ENCODE measurements around the gene CCNQ.

Gene CCNQ

DNA sequence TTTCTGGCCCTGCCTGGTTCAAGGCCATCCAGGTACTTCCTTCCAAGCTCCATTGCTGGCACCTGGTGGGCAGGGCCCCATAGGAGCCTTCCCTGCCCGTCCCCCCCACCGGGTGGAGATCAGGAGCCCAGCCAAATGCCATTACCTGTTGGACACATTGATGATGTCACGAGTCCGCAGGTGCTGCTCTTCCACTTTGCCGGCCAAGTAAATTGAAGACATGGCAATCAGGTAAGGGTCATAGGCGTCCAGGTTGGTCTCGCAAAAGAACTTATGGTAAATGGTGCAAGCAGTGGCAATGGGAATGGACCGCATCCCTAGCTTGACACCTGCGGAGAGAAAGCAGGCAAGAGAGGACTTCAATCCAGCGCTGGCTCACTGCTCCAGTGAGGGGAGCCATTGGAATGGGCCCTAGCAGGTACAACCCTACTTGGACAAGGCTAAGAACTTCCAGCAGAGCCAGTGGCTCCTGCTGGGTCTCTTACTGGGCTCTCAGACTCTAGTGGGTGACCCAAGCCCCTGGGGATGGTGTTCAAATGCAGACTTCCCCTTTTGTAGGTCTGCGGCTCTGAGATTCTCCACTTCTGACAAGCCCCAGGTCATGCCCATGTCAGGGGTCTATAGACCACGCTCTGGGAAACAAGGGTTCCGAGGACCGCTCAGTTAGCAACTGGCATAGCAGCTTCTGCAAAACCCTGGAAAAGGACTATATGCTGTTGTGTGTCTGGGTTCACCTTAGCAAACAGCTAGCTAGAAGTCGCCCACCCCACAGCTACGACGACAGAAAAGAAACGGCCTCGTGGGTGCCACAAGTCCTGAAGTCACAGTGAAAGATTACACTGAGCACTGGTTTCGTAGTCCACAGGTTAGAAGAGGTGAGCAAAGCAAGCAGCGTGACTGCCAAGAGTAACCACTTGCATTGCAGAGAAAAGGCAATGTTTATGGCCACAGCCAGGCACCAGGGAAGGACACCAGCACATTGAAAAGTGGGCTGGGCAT lies 2.8 kb downstream of the CCNQ start:
- no peak for DNase-seq

DNA sequence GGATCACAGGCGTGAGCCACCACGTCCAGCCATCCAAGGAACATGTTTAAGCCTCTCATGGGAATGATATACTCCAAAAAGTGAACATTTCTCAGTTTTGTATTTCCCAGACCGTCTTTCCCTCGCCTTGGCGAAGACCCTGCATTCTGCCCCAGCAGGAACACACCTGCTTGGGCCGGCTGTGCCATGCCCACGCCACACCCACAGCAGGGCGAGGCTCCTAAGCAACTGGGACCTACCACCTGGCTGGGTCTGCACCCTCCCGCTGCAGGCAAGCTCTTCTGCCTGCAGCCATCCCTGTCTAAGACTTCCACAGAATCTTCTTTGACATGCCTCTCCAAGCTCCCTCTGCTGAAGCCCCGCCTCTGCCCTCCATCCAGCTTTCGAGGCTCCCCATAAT lies 3.6 kb downstream of the CCNQ start:
- DNase-seq: no peak

- DNase-seq: no peak
Observed at GRCh38 chrX:153593811-153594500, 5.0 kb downstream of the CCNQ start.

DNA sequence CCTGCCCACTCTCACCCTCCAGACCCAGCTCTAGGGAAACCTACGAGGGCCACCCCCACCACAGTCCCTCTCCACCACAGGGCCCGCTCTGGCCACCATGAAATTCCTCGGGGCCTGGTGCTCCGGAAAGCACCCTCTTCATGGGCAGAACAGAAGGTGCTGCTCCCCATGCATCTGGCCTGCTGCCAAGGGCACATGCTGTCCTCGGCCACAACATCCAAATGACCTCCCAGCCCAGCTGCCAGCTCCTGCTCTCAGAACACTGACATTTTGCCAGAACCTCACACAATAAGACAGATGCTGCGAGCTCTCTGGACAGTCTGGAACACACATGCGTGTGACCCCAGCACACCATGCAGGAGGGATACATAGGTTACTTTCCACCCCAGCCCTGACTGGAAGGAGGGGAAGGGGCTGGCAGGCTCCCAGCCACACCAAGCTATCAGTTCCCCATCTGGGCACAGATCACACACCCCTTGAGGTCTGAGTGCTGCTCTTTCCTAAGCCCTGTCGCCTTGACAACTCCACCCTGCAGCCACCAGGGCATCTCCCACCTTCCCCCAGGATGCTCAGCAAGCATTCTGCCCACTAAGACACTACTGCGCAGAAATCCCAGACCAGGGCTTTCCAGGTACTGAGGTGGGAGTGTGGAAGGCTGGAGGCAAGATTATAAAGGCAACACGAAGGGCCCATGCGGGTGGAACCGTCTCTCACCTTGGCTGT lies 5.8 kb downstream of the CCNQ start:
- DNase-seq: no peak

DNA sequence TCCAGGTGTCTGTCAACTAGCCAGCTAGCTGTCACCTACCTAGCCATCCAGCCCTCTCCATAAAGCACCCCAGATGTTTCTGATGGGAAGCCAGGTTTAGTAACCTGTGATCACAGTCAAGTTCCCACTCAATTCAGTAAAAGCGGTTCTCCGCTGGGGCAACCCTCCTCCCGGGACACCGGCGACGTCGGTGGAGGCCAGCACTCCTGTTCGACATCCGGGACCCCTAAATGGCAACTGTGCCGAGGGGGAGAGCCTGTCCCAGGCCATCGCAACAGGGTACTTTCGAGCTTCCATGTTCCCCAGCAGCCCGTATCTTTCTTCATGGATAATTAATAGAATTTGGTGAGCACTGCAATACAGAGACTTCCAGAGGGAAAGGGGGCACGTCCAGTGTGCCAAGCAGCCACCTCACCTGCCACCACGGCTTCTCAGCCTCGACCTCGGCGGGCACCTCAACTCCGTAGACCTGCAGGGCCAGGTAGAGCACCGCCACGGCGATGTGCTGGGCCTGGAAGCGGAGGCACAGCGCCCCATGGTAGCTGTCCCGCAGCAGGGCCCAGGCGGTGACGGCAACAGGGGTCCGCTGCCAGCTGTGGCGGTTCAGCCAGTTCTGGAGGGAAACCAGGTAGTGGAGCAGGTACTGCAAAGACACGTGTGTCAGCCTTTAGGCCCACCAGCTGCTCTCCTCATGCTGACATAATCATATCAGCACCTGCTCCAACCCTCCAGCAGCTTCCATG lies 6.7 kb downstream of the CCNQ start:
- no peak for DNase-seq

- DNase-seq: no peak
Observed at GRCh38 chrX:153590961-153591956, 7.7 kb downstream of the CCNQ start.

GRCh38 chrX:153588782-153589446 lies 10.0 kb downstream of the CCNQ start:
- no peak for DNase-seq

- no peak for DNase-seq
Observed at GRCh38 chrX:153588021-153588781, 10.7 kb downstream of the CCNQ start.

DNA sequence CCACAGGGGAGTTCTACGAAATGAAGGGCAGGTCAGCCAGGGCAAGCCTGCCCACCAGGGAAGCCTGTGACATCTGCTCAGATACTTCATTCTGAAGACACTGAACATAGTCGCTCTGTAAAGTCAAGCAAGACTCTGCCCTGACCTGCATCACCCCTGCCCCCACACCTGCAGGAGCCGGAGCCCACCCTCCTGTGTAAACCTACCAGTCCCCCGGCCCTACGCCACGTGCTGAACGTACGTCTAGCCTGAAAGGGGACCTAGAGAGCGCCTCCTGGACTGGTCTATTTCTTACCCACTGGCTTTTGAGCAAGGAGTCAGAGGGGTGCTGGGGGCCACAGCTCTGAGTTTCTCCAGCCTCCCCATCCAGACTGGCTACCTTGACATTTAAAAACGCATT lies 11.6 kb downstream of the CCNQ start:
- no peak for DNase-seq

- no peak for DNase-seq
Observed at GRCh38 chrX:153585827-153586226, 13.1 kb downstream of the CCNQ start.

DNA sequence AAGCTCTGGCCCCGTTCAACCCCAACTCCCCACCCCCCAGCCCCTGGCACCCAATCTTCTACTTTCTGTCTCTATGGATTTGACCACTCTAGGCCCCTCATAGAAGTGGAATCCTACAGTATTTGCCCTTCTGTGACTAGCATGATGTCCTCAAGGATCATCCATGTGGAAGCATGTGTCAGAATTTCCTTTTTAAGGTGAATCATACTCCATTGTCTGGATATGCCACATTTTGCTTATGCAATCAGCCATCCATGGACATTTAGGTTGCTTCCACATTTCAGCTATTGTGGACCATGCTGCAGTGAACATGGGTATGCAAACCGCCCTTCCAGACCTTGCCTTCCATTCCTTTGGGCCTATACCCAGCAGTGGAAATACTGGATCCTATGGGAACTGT lies 15.5 kb downstream of the CCNQ start:
- no peak for DNase-seq

GRCh38 chrX:153582896-153583295 lies 16.0 kb downstream of the CCNQ start:
- DNase-seq: peak; percentile 65

DNA sequence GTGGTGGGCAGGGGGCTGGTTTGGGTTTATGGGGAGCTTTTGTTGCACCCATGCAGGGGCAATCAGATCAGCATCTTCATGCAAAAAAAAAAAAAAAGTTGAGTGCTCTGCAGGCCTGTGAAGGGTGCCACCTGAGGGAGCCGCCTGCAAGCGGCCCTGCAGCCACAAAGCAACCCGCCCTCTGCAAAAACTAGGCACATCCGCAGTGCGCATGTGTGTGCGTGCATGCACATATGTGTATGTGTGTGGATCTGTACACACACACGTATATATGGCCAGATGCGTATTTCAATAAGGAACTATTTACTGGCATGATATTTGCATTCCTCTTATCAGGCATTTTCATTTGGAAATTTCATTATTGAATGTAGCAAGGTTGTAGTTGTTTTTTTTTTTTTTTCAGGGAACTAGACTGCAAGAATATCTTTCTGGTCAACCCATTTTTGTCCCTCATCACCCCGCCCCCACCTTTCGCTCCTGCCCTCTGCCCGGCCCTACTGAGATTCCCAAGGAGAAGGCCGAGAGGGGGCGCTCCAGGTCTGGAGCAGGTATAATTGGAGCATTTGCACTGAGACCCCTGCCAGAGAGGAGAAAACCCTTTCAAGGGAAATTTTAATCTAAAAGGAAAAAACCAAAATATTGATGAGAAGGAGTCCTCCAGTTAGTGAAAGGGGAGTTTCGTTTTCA lies 18.1 kb downstream of the CCNQ start:
- DNase-seq: no peak

GRCh38 chrX:153578889-153579288 lies 20.1 kb downstream of the CCNQ start:
- DNase-seq: no peak

- no peak for DNase-seq
Observed at GRCh38 chrX:153578200-153578835, 20.6 kb downstream of the CCNQ start.

GRCh38 chrX:153576961-153577360 lies 22.0 kb downstream of the CCNQ start:
- DNase-seq: no peak

DNA sequence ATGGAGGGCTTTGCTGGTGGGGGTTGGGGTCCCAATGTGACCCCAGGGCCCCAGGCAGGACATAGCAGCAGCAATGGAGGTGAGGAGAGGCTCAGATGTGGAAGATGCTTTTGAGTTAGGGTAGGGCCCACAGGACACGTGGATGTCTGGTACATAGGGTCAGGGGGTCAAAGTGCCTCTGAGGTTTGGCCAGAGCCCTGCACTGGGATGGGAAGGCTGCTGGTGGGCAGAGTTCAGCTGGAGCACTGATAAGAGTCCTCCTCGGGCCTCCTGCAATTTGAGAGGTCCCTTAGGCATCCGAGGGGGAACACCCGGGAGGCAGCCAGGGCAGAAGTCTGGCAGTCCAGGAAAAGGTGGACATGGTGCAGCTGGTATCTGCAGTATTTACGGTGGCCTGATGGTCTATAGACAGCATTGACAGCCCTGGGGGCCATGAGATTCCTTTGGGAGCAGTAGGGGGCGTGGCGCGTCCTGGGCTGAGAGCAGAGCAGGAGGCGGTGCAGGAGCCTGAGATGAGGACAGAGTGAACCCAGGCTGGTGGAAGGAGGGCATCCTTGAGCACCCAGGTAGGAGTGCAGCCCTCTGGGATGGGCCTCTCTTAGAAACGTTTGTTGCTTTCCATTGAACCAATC lies 22.6 kb downstream of the CCNQ start:
- DNase-seq: no peak

- no peak for DNase-seq
Observed at GRCh38 chrX:153573984-153574383, 25.0 kb downstream of the CCNQ start.

All from stimulated activated CD4-positive, alpha-beta T cell treated with anti-CD3 and anti-CD28 coated beads, Interleukin-4, amount 100 ng/mL, for 1 hour (primary cell).